ENCODE results near the gene EGLN3.
A peak's percentile ranks its signal among the peaks of the same experiment; 100 is the strongest.
"Not testable (repeated sequence)": the region's sequence is repeated elsewhere in the genome, so short reads cannot be mapped to it uniquely, and the experiment has no call there.

The EGLN3 gene

DNA sequence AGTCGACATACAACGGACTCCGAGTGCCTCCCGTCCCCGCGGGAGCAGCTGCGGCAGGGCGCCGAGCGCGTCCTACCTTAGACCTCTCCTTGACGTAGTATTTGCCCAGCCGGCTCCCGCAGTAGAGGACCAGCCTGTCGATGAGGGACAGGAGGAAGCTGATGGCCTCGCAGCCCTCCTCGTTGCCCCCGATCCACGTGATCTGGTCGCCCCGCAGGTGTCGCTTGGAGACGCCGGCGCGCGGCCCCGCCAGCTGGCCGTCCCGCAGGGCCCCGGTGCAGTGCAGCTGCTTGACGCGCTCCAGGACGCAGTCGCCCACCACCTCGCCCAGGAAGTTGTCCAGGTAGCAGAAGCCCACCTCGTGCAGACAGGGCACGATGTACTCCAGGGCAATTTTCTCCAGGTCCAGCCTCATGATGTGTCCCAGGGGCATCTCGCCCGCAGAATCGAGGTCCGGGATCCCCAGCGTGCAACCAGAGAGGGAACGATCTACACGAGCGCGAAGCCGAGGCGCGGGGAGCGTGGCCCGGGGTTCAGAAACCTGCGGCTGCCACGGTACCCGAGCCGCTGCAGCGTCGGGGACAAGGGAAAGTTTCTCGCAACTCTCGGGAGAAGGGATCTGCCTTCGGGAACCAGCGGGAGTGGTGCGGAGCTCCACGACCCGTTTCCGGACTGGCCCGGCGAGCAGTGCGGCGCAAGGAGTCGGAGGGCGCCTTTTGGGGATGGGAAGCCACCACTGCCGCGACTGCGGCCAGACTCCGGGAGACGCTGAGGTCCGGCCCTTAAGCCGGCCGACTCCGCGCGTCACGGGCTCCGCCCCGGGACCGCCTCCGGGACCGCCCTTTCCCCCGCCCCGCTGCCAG lies at the start of gene EGLN3:
EGLN3 (minus strand) TSS at position 755 of the 863 bp plus-strand sequence; CDS start at position 433, 322 bp downstream.
- DNase-seq (ENCODE audit: low spot score) = peak; percentile 95

DNA sequence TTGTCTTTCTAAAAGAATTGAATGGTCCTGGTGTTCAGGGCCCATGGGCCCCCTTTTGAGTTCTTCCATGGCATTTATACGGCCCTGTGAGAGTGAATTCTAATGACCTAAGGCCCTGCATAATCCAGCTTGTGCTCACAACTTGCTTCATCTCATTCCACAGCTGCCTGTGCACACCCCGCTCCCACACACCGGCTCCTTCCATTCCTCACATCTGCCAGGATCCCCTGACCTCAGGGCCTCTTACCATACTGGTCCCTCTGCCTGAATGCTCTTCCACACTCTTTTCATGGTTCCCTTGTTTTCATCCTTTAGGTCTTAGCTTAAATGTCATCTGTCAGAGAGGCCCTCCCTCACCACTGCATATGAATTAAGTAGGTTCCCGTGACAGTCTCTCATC lies 49.5 kb upstream of the EGLN3 start:
- DNase-seq (ENCODE audit: low spot score) = no peak

DNA sequence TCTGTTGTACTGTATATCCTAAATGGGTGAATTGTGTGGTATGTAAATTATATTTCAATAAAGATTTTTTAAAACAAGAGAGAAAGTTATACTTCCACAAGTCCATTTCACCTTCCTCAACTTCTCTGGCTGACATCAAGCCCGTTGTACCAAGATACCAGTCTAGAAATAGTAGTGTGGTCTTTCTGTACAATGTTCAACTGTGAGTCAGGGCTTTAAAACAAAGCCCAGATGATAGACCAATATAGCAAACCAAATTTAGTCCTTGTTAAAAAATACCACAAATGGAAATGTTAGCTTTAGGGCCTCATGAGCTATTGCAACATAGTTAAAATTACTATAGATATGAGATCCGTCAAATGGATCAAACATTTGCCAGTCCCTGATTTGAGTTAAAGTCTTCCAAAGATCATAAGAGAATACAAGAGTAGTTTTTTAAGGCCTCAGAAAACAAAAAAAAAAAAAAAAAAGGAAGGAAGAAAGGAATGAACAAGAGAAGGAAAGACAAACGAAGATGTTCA lies 49.0 kb upstream of the EGLN3 start:
- no peak for DNase-seq (ENCODE audit: low spot score)

DNA sequence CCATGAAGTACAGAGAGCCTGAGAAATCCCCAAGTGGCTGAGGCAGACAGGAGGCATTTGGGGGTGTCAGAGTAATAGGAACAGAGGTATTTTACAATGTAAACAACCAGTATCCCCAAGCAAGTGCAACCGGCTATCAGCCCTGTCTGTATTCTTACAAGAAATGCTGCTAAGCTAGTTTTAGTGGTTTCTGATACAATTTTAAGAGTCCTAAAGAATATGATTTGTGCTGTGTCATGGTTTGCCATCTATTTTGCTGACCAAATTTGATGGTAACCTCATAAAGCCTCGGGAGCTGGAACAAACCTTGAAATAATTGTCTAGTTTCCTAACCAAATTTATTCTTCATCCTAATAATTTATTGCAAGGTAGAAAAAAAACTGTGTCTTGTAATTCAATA lies 46.7 kb upstream of the EGLN3 start:
- no peak for DNase-seq (ENCODE audit: low spot score)

DNA sequence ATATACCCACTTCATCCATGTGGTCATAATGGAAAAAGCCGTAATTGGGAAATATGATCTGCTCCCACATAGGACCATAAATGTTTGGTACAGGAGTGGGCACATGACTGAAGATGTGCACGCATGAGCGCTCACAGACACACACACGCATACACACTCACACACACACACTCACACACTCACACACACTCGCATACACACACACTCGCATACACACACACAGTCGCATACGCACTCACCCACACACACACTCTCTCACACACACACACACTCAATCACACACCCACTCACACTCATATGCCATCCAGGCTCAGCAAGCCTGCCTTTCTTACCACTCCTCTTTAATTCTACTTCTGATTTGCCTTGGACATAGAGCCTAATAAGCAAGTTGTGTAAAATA lies 45.6 kb upstream of the EGLN3 start:
- DNase-seq (ENCODE audit: low spot score) = no peak

DNA sequence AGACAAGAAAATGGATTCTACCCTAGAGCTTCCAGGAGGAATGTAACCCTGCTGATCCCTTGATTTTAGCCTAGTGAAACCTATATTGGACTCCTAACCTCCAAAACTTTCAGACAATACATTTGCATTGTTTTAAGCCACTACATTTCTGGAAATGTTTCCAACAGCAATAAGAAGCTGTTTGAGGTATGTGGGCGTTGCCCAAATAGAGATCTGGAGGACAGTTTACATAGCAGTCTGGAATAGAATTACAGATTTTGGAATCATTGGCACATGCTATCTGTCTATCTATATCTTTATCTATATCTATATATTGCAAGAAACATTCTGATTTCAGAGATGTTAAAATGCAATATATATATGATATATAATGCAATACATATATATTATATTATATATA lies 42.4 kb upstream of the EGLN3 start:
- no peak for DNase-seq (ENCODE audit: low spot score)

DNA sequence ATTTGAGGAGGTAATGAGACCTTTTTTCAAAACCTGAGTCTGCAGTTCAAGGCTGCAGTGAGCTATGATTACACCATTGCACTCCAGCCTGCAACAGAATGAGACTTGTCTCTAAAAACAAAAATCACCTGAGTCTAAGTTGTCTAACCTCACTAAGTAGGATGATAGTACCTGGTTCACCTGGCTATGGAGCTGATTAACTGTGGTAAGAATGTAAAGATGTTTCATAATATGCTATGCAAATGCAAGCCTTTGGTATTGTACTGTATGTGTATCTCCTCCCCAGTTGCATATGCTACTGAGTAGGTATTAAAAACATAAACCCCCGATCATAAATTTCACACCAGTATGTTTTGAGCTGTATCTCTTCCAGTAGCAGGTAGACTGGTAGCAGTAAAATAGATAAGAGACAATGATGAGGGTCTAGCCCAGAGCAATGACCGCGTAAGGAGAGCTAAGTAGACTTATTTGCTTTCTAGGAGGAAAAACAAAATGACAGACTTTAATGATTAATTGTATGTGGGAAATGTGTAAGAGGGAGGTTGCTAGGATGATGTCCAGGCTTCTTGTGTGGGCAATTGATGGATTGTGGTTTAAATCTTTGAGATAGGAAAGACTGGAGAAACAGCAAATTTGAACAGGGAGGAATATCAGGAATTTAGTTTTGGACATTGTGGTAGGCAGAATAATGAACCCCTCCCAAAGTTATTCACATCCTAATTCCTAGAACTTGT lies 41.6 kb upstream of the EGLN3 start:
- DNase-seq (ENCODE audit: low spot score) = no peak

DNA sequence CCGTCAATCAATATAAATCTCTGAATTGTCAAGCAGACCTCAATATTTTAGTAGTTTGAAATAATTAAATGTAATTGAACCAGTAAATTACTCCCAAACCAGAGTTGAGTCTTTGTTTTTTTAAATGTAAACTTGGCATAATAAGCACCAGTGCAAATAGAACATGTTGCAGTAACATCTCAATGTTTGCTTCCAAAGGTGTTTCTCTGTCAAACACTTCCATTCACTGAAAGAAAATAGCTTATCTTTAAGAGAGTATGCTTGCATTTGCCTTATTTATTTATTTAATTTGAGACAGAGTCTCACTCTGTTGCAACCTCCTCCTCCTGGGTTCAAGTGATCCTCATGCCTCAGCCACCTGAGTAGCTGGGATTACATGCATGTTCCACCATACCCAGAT lies 39.9 kb upstream of the EGLN3 start:
- DNase-seq (ENCODE audit: low spot score) = no peak

DNA sequence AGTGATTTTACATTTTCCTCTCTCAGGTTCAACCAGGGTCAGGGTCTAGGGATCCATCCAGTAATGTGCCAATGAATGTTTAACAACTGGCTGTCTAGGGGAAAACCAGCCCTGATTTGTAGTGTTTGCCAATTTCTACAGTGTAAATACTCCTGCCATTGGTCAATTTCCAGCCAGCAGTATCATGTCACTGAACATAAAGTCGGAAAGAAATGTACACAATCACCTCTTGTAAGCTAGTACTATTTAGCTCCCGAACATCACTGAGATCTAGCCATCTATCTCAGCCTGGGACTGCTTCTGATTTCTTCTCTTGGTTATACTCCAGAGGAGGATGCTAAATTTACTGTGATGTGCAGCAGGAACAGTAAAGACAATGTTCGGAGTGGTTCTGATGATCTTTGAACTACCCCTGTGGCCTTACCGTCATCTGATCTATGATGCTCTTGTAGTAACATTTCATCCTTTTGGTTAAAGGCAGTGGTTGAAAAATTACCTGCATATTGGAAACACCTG lies 36.7 kb upstream of the EGLN3 start:
- no peak for DNase-seq (ENCODE audit: low spot score)

DNA sequence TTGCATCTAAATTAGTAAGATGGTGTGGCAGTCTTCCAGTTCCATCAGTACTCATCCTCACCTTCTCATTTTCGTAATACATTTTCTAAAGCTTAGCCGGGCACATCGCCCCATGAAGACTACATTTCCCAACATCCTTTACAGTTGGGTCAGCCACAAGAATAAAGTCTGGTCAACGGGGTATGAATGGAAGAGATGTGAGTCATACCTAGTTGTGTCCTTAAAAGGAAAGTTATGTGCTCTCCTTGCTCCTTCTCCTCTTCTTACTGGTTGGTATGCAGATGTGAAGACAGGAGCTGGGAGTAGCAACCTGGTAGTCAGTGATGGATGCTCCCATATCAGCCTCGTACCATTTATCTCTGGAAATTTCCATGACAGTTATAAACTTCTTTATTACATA lies 35.9 kb upstream of the EGLN3 start:
- no peak for DNase-seq (ENCODE audit: low spot score)

DNA sequence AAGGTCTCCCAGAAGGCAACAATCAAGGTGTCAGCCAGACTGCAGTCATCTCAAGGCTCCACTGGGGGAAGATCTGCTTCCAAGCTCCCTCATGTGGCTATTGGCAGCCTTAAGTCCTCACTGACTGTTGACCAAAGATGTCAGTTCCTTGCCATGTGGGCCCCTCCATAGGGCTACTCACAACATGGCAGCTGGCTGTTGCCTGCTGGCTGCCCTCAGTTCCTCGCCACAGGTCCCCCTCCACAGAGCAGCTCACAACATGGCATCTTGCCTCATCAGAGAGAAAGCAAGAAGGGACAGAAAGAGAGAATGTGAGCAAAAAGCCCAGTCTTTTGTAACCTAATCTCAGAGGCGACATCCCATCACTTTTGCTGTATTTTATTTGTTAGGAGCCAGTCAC lies 34.4 kb upstream of the EGLN3 start:
- DNase-seq (ENCODE audit: low spot score) = no peak

DNA sequence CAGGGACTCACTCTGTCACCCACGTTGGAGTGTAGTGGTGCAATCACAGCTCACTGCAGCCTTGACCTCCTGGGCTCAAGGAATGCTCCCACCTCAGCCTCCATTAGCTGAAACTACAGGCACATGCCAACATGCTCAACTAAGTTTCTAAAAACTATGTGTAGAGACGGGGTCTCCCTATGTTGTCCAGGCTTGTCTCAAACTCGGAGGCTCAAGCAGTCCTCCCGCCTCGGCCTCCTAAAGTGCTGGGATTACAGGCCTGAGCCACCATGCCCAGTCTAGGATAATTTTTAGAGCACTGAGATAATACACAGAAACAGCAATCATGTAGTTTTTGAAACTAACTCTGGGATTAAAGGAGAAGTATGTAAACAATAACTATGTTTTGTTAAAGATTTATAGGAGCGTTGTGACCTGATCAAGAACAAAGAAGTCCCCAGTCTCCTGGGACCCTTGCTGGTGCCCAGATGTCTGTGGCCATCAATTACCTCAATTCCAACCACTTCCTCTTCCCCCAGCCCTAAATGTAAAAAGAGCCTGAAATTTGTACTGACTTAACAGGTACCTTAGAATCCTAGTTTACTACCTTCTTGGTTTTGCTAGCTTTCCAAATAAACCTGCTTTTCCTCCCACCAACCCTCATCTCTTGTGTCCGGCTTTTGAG lies 28.9 kb upstream of the EGLN3 start:
- no peak for DNase-seq (ENCODE audit: low spot score)

DNA sequence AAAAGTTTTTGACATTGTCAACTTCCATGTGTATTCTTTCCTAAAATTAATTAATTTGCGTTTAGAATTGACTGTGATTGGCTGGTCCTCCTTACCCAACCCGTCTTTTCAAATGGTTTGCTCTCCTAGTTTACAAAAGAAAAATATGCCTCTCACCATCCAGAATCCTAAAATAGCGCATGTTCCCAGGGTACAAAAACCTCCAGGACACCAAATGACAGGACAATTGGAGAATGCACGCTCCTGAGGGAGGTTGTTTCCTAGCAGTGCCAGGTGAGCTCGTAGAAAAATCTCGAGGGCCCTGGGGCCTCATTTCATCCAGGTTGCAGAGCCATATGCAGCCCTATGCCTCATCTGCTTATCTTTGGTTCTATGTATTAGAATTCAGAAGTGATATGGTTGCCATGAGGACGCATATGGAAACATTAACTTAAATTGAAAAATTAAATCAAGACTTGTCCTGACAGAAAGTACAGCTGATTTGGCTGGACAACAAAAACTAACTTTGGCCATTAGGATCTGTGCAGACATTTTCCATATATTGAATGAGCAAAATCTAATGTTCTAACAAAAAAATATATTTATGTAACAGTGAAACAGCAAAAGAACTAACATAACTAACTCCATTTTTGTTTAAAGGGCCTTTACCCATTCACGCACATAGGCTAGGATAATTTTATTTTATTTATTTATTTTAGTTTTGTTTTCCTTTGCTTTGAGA lies 28.2 kb upstream of the EGLN3 start:
- DNase-seq (ENCODE audit: low spot score) = no peak

DNA sequence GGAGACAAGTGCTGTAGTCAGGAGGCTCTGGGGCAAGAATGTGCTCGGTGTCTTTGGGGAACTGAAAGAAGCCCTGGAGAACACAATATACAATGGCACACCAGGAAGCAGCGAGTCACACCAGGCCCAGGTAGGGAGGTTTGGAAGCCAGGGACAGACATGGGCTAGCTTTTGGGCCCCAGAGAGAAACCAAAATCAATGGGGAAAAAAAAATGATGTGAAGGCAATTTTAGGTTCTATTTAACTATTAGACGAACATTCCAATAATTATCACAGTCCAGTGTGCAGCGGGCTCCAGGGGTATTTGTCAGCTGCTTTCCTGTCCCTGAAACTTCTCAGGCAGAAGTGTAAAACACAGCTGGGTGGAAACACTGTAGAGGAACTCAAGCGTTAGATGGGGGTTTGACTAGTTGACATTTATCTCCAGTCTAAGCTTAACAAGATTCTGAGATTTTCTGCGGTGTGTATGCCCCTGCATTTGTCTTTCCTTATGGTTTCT lies 21.8 kb upstream of the EGLN3 start:
- no peak for DNase-seq (ENCODE audit: low spot score)

DNA sequence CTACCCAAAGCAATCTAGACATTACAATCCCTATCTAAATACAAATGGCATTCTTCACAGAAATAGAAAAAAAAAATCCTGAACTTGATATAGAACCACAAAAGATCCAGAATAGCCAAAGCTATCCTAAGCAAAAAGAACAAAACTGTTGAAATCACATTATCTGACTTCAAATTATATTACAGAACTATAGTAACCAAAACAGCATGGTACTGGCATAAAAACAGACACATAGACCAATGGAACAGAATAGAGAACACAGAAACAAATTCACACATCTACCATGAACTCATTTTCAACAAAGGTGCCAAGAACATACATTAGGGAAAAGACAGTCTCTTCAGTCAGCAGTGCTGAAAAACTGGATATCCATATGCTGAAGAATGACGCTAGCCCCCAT lies 19.0 kb upstream of the EGLN3 start:
- not testable (repeated sequence) for DNase-seq (ENCODE audit: low spot score)

DNA sequence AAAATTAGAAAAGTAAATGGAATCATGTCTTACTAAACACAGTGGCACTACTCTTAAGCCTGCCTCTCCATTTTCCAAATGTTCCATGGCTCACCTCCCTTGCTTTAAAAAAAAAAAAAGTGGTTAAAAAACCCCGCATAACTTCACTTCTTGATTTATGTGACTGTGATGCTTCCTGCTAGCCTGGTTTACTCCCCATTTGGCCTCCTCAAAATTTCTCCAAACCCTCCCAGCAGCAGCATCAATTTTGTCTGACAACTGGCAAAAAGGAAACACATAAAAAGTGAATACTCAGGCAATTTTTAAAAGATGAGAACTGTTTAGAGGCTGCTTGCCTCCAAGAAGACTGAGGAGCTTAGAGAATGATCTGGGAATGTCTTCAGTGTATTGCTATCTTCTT lies 17.8 kb upstream of the EGLN3 start:
- no peak for DNase-seq (ENCODE audit: low spot score)

DNA sequence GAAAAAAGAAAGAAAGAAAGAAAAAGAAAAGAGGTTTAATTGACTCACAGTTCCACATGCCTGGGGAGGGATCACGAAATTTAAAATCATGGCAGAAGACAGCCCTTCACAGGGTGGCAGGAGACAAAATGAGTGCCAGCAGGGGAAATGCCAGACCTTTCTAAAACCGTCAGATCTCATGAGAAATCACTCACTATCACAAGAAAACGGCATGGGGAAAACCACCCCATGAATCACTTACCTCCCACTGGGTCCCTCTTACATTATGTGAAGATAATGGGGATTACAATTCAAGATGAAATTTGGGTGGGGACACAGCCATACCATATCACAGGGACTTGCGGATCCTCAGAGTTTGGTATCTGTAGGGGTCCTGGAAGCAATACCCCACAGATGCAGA lies 16.3 kb upstream of the EGLN3 start:
- no peak for DNase-seq (ENCODE audit: low spot score)

DNA sequence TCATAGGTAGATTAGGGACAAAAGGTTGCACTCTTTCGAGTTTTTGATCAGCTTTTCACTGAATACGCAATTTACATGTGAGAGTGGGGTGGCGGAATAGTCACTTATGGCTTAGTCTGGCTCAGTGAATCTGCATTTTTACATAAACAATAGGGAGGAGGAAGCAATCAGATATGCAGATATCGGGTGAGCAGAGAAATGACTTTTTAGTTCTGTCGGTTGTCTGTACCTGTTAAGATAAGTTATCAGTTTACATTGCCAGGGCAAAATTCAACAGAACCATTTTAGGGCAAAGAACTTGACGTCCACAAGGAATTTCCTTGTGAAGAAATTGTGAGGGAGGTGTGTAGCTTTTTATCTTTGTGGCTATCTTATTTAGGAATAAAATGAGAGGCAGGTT lies 15.4 kb upstream of the EGLN3 start:
- DNase-seq (ENCODE audit: low spot score) = no peak

DNA sequence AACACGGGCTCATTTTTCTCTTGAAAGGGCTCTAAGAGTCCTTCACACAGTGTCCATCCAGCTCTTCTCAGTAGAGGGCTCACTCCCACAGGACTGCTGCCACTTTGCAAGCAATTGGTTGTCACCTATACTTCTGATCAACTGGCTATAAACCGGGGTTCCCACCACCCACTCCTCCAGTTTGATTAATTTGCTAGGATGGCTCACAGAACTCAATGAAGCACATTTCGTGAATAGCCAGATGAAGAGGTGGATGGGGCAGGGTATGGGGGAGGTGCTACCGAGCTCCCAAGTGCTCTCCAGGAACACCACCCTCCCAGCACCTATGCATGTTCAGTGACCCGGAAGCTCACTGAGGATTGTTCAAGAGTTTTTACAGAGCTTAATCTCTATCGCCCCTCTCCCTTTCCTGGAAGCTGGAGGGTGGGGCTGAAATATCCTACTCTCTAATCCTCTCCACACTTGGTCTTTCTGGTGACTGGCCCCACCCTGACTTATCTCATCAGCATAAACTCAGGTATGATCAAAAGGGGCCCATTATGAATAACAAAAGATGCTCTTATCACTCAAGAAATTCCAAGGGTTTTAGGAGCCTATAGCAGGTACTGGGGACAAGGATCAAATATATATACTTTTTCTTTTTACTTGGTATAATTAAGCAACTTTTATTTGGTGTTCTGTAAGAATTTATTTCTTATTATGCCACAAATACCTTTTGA lies 13.9 kb upstream of the EGLN3 start:
- DNase-seq (ENCODE audit: low spot score) = no peak

DNA sequence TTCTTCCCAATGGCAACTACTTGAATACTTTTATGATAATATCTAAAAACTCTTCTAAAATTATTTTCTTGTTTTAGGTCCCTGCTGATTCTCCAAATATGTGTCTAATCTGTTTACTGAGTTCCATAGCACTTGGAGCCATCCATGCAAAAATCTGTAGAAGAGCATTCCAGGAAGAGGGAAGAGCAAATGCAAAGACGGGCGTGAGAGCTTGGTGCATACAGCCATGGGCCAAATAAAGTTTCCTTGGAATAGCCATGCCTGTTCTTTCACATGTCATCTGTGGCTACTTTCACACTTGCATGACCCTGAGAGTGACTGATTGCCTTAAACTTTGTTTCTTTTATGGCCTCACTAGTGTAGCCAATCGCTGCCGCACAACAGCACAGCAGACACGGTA lies 13.0 kb upstream of the EGLN3 start:
- no peak for DNase-seq (ENCODE audit: low spot score)

DNA sequence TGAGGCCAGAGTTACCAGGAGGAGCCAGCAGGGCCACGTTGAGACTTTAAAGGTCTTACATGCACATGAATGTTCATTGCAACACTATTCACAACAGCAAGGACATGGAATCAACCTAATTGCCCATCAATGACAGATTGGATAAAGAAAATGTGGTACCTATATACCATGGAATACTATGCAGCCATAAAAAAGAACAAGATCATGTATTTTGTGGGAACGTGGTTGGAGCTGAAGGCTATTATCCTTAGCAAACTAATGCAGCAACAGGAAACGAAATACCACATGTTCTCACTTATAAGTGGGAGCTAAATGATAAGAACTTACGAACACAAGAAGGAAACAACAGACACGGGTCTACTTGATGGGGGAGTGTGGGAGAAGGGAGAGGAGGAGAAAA lies 11.6 kb upstream of the EGLN3 start:
- not testable (repeated sequence) for DNase-seq (ENCODE audit: low spot score)
